ENCODE data around the gene SLC22A5.

GRCh38 chr5:132386644-132387286, 17.3 kb downstream of the SLC22A5 start:
- TF ChIP-seq CTCF (conservative IDR thresholded peaks at IDR 0.05) (peak; percentile 81), EZH2 (IDR thresholded peaks at IDR 0.05; ENCODE audit: low read depth) (no peak)
